ENCODE data around the gene TUBG1. TPM values are rescaled to one million over a fixed set of nuclear protein-coding genes. Genes with fewer than 3 reads are reported as not detected.
"Not testable (repeated sequence)": the region's sequence is repeated elsewhere in the genome, so short reads cannot be mapped to it uniquely, and the experiment has no call there.

Gene TUBG1
- total RNA-seq, 4 donors from 2014 or later: 19.8 to 64.4 (median 37.9) TPM

- no peaks in the 10 kb centered on the region for H3K27me3 ChIP-seq
Observed at GRCh38 chr17:42612013-42612412, 2.5 kb downstream of the TUBG1 start.

GRCh38 chr17:42613699-42614295, 4.3 kb downstream of the TUBG1 start:
- Histone ChIP-seq H3K36me3 (peaks cover 0 to 34% (median 0%) of the 10 kb centered on the region in 3 donors), H3K4me1 (peaks cover 0 to 16% (median 0%) of the 10 kb centered on the region in 4 donors), H3K27me3 (no peaks in the 10 kb centered on the region), H3K27ac (no peak overlapping the region), H3K9me3 (no peaks in the 10 kb centered on the region), H3K4me3 (no peak overlapping the region)
- no peak for DNase-seq
- no peak for TF ChIP-seq POLR2A (IDR thresholded peaks at IDR 0.05)
- TF ChIP-seq CTCF (IDR thresholded peaks at IDR 0.05): no peak

More at GRCh38 chr17:42612013-42612412, 2.5 kb downstream of the TUBG1 start:
- DNase-seq: no peak
- Histone ChIP-seq H3K36me3 (peaks cover 0 to 34% (median 0%) of the 10 kb centered on the region in 3 donors), H3K4me1 (peaks cover 0 to 19% (median 3%) of the 10 kb centered on the region in 4 donors), H3K9me3 (no peaks in the 10 kb centered on the region), H3K27ac (no peak overlapping the region), H3K4me3 (no peak overlapping the region)
- TF ChIP-seq CTCF (IDR thresholded peaks at IDR 0.05) (no peak), POLR2A (IDR thresholded peaks at IDR 0.05) (no peak)

DNA sequence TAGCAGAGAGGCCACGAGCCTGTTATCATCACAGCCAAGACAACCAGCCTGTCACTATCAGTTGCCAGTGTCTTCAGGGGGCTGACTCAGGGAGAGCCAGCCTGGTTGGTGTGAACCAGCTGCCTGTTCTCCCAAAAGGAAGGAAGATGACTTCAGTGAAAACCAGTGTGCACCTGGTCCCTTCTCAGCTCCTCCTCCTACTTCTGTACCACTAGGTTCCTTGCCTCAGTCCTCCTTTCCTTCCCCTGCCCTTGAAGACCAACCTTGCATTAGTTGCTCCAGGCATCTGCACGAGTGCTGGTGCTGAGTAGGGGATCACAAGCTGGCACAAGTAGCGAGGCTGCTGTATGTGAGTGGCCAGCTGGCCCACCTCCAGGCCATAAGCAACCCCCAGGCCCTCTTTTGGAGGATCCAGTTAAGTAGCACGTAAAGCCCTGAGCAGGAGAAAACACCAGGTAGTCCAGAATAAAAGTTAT, 8.5 kb downstream of the TUBG1 start:
- Histone ChIP-seq H3K4me1 (peaks cover 0 to 13% (median 0%) of the 10 kb centered on the region in 4 donors), H3K36me3 (peaks cover 0 to 29% (median 0%) of the 10 kb centered on the region in 3 donors), H3K4me3 (no peak overlapping the region), H3K27ac (peak overlapping the region in 1 of 4 donors; percentile 2), H3K27me3 (no peaks in the 10 kb centered on the region), H3K9me3 (no peaks in the 10 kb centered on the region)
- TF ChIP-seq POLR2A (IDR thresholded peaks at IDR 0.05) (no peak), CTCF (IDR thresholded peaks at IDR 0.05) (no peak)
- DNase-seq: no peak

GRCh38 chr17:42618442-42619150, 9.1 kb downstream of the TUBG1 start:
- no peak for TF ChIP-seq POLR2A (IDR thresholded peaks at IDR 0.05)
- TF ChIP-seq CTCF (IDR thresholded peaks at IDR 0.05): peak in 5 of 6 experiments; percentile 5 to 49 (median 36)
- Histone ChIP-seq H3K27ac (peak overlapping the region in 1 of 4 donors; percentile 2), H3K4me3 (no peak overlapping the region), H3K36me3 (peaks cover 0 to 23% (median 0%) of the 10 kb centered on the region in 3 donors), H3K4me1 (peaks cover 0 to 13% (median 0%) of the 10 kb centered on the region in 4 donors), H3K9me3 (no peaks in the 10 kb centered on the region), H3K27me3 (no peaks in the 10 kb centered on the region)
- DNase-seq: peak; percentile 37 to 73 (median 56)

DNA sequence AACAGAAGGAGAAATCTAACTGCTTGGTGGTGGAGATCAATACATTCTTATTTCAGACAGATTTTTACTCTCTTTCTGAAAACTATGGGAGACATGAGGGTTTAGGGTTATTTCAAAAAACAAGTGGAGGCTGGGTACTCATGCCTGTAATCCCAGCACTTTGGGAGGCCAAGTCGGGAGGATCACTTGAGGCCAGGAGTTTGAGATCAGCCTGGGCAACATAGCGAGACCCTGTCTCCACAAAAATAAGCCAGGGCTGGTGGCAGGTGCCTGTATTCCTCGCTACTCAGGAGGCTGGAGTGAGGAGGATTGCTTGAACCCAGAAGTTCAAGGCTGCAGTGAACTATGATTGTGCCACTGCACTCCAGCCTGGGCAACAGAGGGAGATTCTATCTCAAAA, 12.5 kb downstream of the TUBG1 start:
- not testable (repeated sequence) for H3K4me3 ChIP-seq, H3K9me3 ChIP-seq, H3K27ac ChIP-seq, DNase-seq, H3K27me3 ChIP-seq, H3K36me3 ChIP-seq
- peaks cover 0 to 13% (median 0%) of the 10 kb centered on the region in 4 donors for H3K4me1 ChIP-seq

DNA sequence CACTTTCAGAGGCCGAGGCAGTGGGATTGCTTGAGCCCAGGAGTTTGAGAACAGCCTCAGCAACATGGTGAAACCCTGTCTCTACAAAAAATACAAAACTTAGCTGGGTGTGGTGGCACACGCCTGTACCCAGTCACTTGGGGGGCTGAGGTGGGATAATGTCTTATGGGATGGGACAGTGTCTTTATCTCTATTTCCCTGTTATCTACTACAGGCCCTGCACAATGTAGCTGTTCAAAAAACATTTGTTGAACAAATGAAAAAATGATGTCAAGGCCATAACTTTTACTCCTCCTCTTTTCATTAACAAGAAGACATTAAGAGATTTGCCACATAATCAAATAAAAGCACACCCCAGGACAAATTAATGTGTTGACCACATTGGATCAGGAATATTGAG, 13.8 kb downstream of the TUBG1 start:
- no peaks in the 10 kb centered on the region for H3K9me3 ChIP-seq
- no peak for TF ChIP-seq CTCF (IDR thresholded peaks at IDR 0.05)
- no peak for TF ChIP-seq POLR2A (IDR thresholded peaks at IDR 0.05)
- DNase-seq: no peak
- H3K27ac ChIP-seq: no peak overlapping the region
- H3K4me1 ChIP-seq: peaks cover 0 to 9% (median 0%) of the 10 kb centered on the region in 4 donors
- H3K36me3 ChIP-seq: no peaks in the 10 kb centered on the region
- no peak overlapping the region for H3K4me3 ChIP-seq
- no peaks in the 10 kb centered on the region for H3K27me3 ChIP-seq
